GM13976 (cell line): ENCODE data around the gene ISG20L2.
A peak's percentile ranks its signal among the peaks of the same experiment; 100 is the strongest.

Source experiments
- DNase-seq: peaks from one replicate; pipeline ENCODE4 v3.0.0; 2012; ENCODE audit warnings: low spot score
- in situ Hi-C: fragments of 300-500 bp; cut with MboI; formaldehyde crosslinking; loops from one replicate; pipeline ENCODE4 v1.12.0; 2022; ENCODE audit warnings: low sequenced_read_pairs, mixed read lengths, inconsistent platforms; ENCODE audit not compliant: unreplicated experiment
- TF ChIP-seq, protein P1 (sequence below): IDR thresholded peaks from 2 replicates; pipeline ENCODE4 v1.5.1; 2012; ENCODE audit warnings: borderline replicate concordance, mild to moderate bottlenecking; ENCODE audit not compliant: insufficient read depth; ENCODE audit errors: extremely low read depth, missing control alignments, control extremely low read depth

Gene ISG20L2, protein sequence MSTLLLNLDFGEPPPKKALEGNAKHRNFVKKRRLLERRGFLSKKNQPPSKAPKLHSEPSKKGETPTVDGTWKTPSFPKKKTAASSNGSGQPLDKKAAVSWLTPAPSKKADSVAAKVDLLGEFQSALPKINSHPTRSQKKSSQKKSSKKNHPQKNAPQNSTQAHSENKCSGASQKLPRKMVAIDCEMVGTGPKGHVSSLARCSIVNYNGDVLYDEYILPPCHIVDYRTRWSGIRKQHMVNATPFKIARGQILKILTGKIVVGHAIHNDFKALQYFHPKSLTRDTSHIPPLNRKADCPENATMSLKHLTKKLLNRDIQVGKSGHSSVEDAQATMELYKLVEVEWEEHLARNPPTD

GRCh38 chr1:156728599-156729462 is at the start of gene ISG20L2:
Gene ISG20L2, minus strand, starts transcription at chr1:156728766. Its CDS starts 1,114 bp downstream, at chr1:156727652.
- TF ChIP-seq, protein P1, sequence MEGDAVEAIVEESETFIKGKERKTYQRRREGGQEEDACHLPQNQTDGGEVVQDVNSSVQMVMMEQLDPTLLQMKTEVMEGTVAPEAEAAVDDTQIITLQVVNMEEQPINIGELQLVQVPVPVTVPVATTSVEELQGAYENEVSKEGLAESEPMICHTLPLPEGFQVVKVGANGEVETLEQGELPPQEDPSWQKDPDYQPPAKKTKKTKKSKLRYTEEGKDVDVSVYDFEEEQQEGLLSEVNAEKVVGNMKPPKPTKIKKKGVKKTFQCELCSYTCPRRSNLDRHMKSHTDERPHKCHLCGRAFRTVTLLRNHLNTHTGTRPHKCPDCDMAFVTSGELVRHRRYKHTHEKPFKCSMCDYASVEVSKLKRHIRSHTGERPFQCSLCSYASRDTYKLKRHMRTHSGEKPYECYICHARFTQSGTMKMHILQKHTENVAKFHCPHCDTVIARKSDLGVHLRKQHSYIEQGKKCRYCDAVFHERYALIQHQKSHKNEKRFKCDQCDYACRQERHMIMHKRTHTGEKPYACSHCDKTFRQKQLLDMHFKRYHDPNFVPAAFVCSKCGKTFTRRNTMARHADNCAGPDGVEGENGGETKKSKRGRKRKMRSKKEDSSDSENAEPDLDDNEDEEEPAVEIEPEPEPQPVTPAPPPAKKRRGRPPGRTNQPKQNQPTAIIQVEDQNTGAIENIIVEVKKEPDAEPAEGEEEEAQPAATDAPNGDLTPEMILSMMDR, result no peak
- in situ Hi-C loops, result no loop called here
- peak; percentile 96 for DNase-seq

DNA sequence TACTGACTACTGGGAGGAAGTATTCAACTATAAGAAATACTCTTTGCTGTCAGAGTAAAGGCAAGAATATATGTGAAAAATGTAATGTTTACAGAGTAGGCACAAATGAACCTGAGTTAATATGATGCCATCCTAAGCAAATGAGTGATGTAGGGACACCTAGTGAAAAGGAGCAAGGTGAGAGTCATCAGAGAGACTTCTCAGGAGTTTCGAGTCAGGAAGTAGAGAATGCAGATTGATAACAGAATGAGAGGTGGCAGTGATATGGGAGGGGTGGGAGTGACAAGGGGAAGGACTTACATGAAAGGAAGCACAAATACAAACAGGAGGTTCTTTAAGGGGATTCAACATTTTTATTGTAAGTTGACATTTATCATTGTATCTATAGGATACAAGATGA is 49.0 kb upstream of the ISG20L2 start:
- TF ChIP-seq, protein P1, result no peak
- in situ Hi-C loops, result no loop called here
- DNase-seq, result no peak

- TF ChIP-seq, protein P1, result no peak
- in situ Hi-C loops, result no loop called here
- no peak for DNase-seq
Observed at GRCh38 chr1:156776942-156777341, 48.4 kb upstream of the ISG20L2 start.

GRCh38 chr1:156775799-156776198 is 47.2 kb upstream of the ISG20L2 start:
- TF ChIP-seq, protein P1, result no peak
- in situ Hi-C loops, result no loop called here
- DNase-seq, result no peak

DNA sequence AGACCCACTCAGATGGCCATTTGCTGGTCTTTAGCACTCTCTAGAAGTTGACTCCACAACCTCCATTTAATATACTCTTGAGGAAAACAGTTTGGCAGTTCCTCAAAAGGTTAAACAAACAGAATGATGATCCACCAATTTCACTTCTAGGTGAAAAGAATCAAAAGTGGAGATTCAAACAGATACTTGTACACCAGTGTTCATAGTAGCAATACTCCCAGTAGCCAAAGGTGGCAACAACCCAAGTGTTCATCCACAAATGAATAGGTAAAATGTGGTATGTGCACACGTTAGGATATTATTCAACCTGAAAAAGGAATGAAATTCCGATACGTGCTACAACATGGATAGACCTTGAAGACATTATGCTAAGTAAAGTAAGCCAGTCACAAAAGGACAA is 45.0 kb upstream of the ISG20L2 start:
- DNase-seq, result no peak
- TF ChIP-seq, protein P1, result no peak
- in situ Hi-C loops, result no loop called here

GRCh38 chr1:156772728-156773497 is 44.3 kb upstream of the ISG20L2 start:
- in situ Hi-C loops, result no loop called here
- TF ChIP-seq, protein P1, result no peak
- no peak for DNase-seq
